Lower leg skin (tissue), 3 donors: ENCODE data around the gene RGS12.

ENCODE experiments used
- CTCF ChIP-seq, 3 donors: fragments of 450-650 bp; IDR thresholded peaks; one replicate each; pipeline ENCODE4 v1.5.1; 2016; ENCODE audit warnings: antibody characterized with exemption in 3 of 3, mild to moderate bottlenecking in 3 of 3, moderate library complexity in 2 of 3
- POLR2A ChIP-seq, 2 donors: fragments of 450-650 bp; IDR thresholded peaks; one replicate each; pipeline ENCODE4 v1.6.1; 2016 to 2017; ENCODE audit warnings: antibody characterized with exemption in 2 of 2, mild to moderate bottlenecking in 1 of 2, moderate library complexity in 1 of 2

GRCh38 chr4:3263876-3264193, 29.0 kb upstream of the RGS12 start:
- TF ChIP-seq POLR2A (IDR thresholded peaks at IDR 0.05) (no peak), CTCF (IDR thresholded peaks at IDR 0.05) (no peak)
